Esophagus muscularis mucosa (tissue), 4 donors: ENCODE data around the gene NUP214. TPM values are rescaled to one million over a fixed set of nuclear protein-coding genes. Genes with fewer than 3 reads are reported as not detected.
"Not testable (repeated sequence)": the region's sequence is repeated elsewhere in the genome, so short reads cannot be mapped to it uniquely, and the experiment has no call there.

ENCODE experiments used
- DNase-seq: peaks from one replicate; pipeline ENCODE4 v3.0.0-alpha.2; 2017; ENCODE audit errors: extremely low spot score
- H3K27ac ChIP-seq, 4 donors: fragments of 200-600 bp; sonication (generic); replicated peaks in 1 of 4; 1 replicate in 3 of 4; 2 replicates in 1 of 4; pipeline ENCODE4 v1.5.1; 2016 to 2019; ENCODE audit warnings: mild to moderate bottlenecking in 1 of 4
- H3K27me3 ChIP-seq, 4 donors: fragments of 200-600 bp; sonication (generic); one replicate each; pipeline versions ENCODE4 v1.5.1 to v1.6.0; 2016 to 2019
- H3K36me3 ChIP-seq, 4 donors: fragments of 200-600 bp; sonication (generic); one replicate each; pipeline ENCODE4 v1.5.1; 2016 to 2019
- H3K4me1 ChIP-seq, 4 donors: fragments of 200-600 bp; sonication (generic); one replicate each; pipeline ENCODE4 v1.5.1; 2016 to 2019
- H3K4me3 ChIP-seq, 4 donors: fragments of 200-600 bp; sonication (generic); 1 replicate in 2 of 4; 2 replicates in 2 of 4; pipeline ENCODE4 v1.5.1; 2016 to 2019; ENCODE audit warnings: mild to moderate bottlenecking in 4 of 4, moderate library complexity in 1 of 4
- H3K9me3 ChIP-seq, 4 donors: fragments of 200-600 bp; sonication (generic); 1 replicate in 3 of 4; 2 replicates in 1 of 4; pipeline ENCODE4 v1.5.1; 2016 to 2019
- CTCF ChIP-seq, 3 experiments: fragments of 200-600 bp in 2 of 3; fragments of 450-650 bp in 1 of 3; sonication (generic) in 2 of 3; IDR thresholded peaks; one replicate each; pipeline ENCODE4 v1.5.1; 2017 to 2019; ENCODE audit warnings: antibody characterized with exemption in 3 of 3, mild to moderate bottlenecking in 2 of 3, moderate library complexity in 1 of 3
- EP300 ChIP-seq: sonication (generic); formaldehyde crosslinking; IDR thresholded peaks from one replicate; pipeline ENCODE4 v1.6.1; 2017; ENCODE audit warnings: antibody characterized with exemption
- POLR2A ChIP-seq: fragments of 450-650 bp; IDR thresholded peaks from one replicate; pipeline ENCODE4 v1.6.1; 2017; ENCODE audit warnings: antibody characterized with exemption, moderate library complexity, mild to moderate bottlenecking, low read depth
- POLR2AphosphoS5 ChIP-seq, 2 donors: sonication (generic); formaldehyde crosslinking; IDR thresholded peaks; one replicate each; pipeline ENCODE4 v1.6.1; 2017; ENCODE audit warnings: antibody characterized with exemption in 2 of 2
- WGBS: methylation state at CpG from one replicate; pipeline ENCODE4 v1.1.5; 2018; 5-methylcytosine and 5-hydroxymethylcytosine counted together
- intact Hi-C: fragments of 100-400 bp; cut with DNase I; formaldehyde crosslinking; loops from one replicate; pipeline ENCODE4 v1.15.1; 2023
- total RNA-seq, 4 donors: library from RNA; depleted of rRNA; stranded (reverse); fragments of >200 nt; gene quantifications; one replicate each; pipeline versions ENCODE4 v1.1.0 to v1.2.1, GENCODE V29; 2016

The NUP214 gene
- total RNA-seq, 4 donors from 2014 or later: 26.4 to 36.2 (median 28.7) TPM

GRCh38 chr9:131259432-131259898 is 134.1 kb downstream of the NUP214 start:
- Histone ChIP-seq H3K27ac (no peak overlapping the region), H3K27me3 (no peaks in the 10 kb centered on the region), H3K4me1 (peaks cover 26 to 34% (median 28%) of the 10 kb centered on the region in 4 donors), H3K9me3 (no peaks in the 10 kb centered on the region), H3K36me3 (peaks cover 0 to 44% (median 17%) of the 10 kb centered on the region in 4 donors), H3K4me3 (no peak overlapping the region)
- DNase-seq: no peak
- TF ChIP-seq EP300 (no peak), POLR2AphosphoS5 (IDR thresholded peaks at IDR 0.05) (no peak), POLR2A (no peak), CTCF (IDR thresholded peaks at IDR 0.05) (no peak)
- intact Hi-C loops: no loop called here
- 100% methylated on average over 5 of the region's 12 CpGs for WGBS

- 86% methylated on average over 20 of the region's 20 CpGs for WGBS
- no peak for DNase-seq
- Histone ChIP-seq H3K9me3 (no peaks in the 10 kb centered on the region), H3K4me3 (no peak overlapping the region), H3K4me1 (peaks cover 26 to 30% (median 28%) of the 10 kb centered on the region in 4 donors), H3K27ac (no peak overlapping the region), H3K36me3 (peaks cover 0 to 44% (median 17%) of the 10 kb centered on the region in 4 donors), H3K27me3 (no peaks in the 10 kb centered on the region)
- intact Hi-C loops: no loop called here
- TF ChIP-seq POLR2AphosphoS5 (IDR thresholded peaks at IDR 0.05) (no peak), CTCF (IDR thresholded peaks at IDR 0.05) (no peak), EP300 (no peak), POLR2A (no peak)
Measured at GRCh38 chr9:131259916-131260597, 134.7 kb downstream of the NUP214 start.

GRCh38 chr9:131260751-131261452 is 135.5 kb downstream of the NUP214 start:
- Histone ChIP-seq H3K4me1 (peaks cover 22 to 30% (median 28%) of the 10 kb centered on the region in 4 donors), H3K36me3 (peaks cover 0 to 44% (median 17%) of the 10 kb centered on the region in 4 donors), H3K27me3 (no peaks in the 10 kb centered on the region), H3K4me3 (no peak overlapping the region), H3K27ac (no peak overlapping the region), H3K9me3 (no peaks in the 10 kb centered on the region)
- DNase-seq: no peak
- no peak for TF ChIP-seq POLR2A
- TF ChIP-seq POLR2AphosphoS5 (IDR thresholded peaks at IDR 0.05): no peak
- TF ChIP-seq EP300: no peak
- TF ChIP-seq CTCF (IDR thresholded peaks at IDR 0.05): no peak
- intact Hi-C loops: no loop called here
- whole genome bisulfite sequencing: 89% methylated on average over 2 of the region's 33 CpGs

GRCh38 chr9:131262327-131263032 is 137.1 kb downstream of the NUP214 start:
- Histone ChIP-seq H3K9me3 (no peaks in the 10 kb centered on the region), H3K27ac (no peak overlapping the region), H3K4me1 (peaks cover 16 to 38% (median 25%) of the 10 kb centered on the region in 4 donors), H3K36me3 (peaks cover 0 to 44% (median 17%) of the 10 kb centered on the region in 4 donors), H3K4me3 (no peak overlapping the region), H3K27me3 (no peaks in the 10 kb centered on the region)
- intact Hi-C loops: no loop called here
- DNase-seq: no peak
- TF ChIP-seq POLR2A (no peak), CTCF (IDR thresholded peaks at IDR 0.05) (no peak), POLR2AphosphoS5 (IDR thresholded peaks at IDR 0.05) (no peak), EP300 (no peak)
- 63% methylated on average over 13 of the region's 13 CpGs for WGBS

- intact Hi-C loops: not testable (repeated sequence)
- 91% methylated on average over 5 of the region's 5 CpGs for WGBS
Measured at GRCh38 chr9:131263033-131263343, 137.6 kb downstream of the NUP214 start.

More at GRCh38 chr9:131263033-131263343, 137.6 kb downstream of the NUP214 start:
- peaks cover 0 to 44% (median 17%) of the 10 kb centered on the region in 4 donors for H3K36me3 ChIP-seq
- peaks cover 16 to 37% (median 22%) of the 10 kb centered on the region in 4 donors for H3K4me1 ChIP-seq
- not testable (repeated sequence) for H3K27me3 ChIP-seq, H3K9me3 ChIP-seq, H3K4me3 ChIP-seq, DNase-seq, H3K27ac ChIP-seq
